GM12872 (cell line): ENCODE data around the gene PALB2.

Experiments
- CTCF ChIP-seq: IDR thresholded peaks from 3 replicates; pipeline ENCODE4 v1.5.1; 2011; ENCODE audit warnings: low read depth, mild to moderate bottlenecking, low read length, moderate library complexity; ENCODE audit not compliant: insufficient read depth

PALB2 gene

DNA sequence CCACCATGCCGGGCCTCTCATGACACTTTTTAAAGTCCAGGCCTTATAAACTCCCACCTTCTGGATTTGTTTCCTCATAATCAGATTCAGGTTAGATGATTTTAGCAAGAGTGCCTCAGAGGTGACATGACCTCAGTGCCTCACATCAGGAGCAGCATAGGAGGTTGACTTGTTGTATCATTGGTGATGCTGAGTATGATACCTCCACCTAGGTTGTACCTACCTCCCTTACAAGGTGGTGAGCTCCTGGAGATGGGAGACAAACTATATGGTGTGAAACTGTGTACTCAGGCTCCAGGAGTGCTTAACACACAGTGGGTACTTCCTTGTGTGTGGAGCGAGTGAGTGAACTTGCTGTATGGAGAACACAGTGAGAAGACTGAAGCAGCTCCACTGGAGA is 63.6 kb downstream of the PALB2 start:
- TF ChIP-seq CTCF = no peak

- no peak for TF ChIP-seq CTCF
These were observed 65.3 kb downstream of the PALB2 start for GRCh38 chr16:23575834-23576233.

GRCh38 chr16:23573817-23574216 is 67.3 kb downstream of the PALB2 start:
- no peak for TF ChIP-seq CTCF

DNA sequence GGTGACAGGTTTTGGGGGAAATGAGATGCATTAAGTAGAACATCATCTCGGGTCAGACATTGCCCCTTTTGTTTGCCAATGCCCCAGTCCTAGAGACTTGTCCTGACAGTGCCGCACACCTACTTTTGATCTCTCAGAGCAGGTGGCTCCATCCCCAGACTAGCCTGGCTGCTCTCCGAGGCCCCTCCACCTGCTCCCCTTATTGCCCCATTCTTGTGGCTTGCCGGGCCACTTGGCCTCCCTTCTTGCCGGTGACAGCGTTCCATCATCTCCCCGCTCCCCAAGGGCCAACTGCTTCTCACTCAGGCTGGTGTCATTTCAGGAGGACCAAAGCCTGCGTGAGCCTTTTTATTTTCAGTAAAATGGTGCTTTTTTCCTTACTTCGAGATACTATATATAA is 68.7 kb downstream of the PALB2 start:
- TF ChIP-seq CTCF = no peak

- TF ChIP-seq CTCF = no peak
These were observed 69.2 kb downstream of the PALB2 start for GRCh38 chr16:23571895-23572294.

DNA sequence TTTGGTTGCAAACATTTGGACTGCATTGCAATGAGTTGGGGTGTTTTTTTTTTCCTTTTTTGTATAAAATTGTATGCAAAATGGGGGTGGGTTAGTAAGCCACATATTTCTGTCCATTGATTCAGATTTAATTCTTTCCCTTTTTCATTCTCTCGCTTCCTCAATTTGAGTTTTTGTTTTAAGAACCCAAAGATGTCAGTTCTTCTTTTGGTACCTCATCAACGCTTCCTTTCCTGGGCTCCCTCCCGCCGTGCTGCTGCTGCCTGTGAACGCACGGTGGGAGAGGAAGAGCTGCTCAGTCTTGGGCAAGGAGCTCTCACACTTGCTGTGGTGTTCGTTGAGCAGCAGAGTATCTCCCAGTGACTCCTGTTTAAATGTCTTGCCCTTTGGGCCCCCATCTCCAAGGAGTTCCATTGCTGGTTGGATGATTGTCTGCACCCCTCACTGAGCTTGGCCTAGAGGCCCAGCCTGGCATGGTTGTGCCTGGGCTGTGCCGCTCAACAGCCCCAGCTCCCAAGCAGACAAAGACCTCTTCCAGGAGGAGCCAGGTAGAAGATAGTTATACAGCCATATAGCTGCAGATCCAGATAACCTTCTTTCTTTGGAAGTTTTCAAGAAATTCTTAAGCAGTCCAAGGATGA is 70.0 kb downstream of the PALB2 start:
- TF ChIP-seq CTCF = no peak

DNA sequence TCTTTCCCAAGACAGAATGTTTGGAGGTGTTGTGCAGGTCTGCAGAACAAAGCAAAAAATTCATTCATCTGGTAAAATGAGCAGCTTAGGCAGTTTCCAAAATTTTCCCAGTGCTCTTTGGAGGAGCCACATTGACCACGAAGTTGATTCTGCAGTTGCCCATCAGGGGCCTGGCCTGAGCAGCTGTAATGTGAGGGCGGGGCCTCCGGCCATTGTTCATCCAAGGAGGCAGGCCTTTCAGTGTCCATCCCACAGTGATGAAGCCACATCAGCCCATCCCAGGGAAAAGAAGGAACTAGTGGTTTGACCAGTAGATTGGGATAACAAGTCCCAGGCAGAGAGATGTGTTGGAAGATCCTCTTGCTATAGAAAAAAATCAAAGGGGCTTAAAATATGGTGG is 73.5 kb downstream of the PALB2 start:
- TF ChIP-seq CTCF = no peak
